Measurements from ENCODE around the gene HSD11B2. TPM values are rescaled to one million over a fixed set of nuclear protein-coding genes. Genes with fewer than 3 reads are reported as not detected.

The HSD11B2 gene
- total RNA-seq, 1 experiment from 2014 or later, result 9.7 TPM

DNA sequence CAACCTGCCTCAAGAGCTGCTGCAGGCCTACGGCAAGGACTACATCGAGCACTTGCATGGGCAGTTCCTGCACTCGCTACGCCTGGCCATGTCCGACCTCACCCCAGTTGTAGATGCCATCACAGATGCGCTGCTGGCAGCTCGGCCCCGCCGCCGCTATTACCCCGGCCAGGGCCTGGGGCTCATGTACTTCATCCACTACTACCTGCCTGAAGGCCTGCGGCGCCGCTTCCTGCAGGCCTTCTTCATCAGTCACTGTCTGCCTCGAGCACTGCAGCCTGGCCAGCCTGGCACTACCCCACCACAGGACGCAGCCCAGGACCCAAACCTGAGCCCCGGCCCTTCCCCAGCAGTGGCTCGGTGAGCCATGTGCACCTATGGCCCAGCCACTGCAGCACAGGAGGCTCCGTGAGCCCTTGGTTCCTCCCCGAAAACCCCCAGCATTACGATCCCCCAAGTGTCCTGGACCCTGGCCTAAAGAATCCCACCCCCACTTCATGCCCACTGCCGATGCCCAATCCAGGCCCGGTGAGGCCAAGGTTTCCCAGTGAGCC is 5.8 kb downstream of the HSD11B2 start:
- H3K36me3 ChIP-seq (ENCODE audit: control insufficient read depth in 1 of 2, insufficient read depth in 2 of 2, low read length in 2 of 2), result peaks cover 0 to 7% of the 10 kb centered on the region in 2 experiments; a peak in 1 of 4 replicates

More for the DNA sequence above, 5.8 kb downstream of the HSD11B2 start:
- H3K9me2 ChIP-seq (ENCODE audit: insufficient read depth), result no peaks in the 10 kb centered on the region
- no peak for DNase-seq (ENCODE audit: low read depth, low spot score)
- no peaks in the 10 kb centered on the region for H3K79me2 ChIP-seq (ENCODE audit: insufficient read depth, low read length)
- H3K27ac ChIP-seq (ENCODE audit: low read depth, low read length), result no peak overlapping the region
- intact Hi-C loops (cut with micrococcal nuclease), result no loop called here
- no TSS peak for BruUV-seq (replicated peaks)
- H3K4me1 ChIP-seq (ENCODE audit: control insufficient read depth in 1 of 2, insufficient read depth in 2 of 2, low read length in 2 of 2), result peaks cover 6 to 11% of the 10 kb centered on the region in 2 experiments; a peak in 3 of 4 replicates
- no peaks in the 10 kb centered on the region for H4K20me1 ChIP-seq (ENCODE audit: insufficient read depth)
- TF ChIP-seq EGR1 (IDR thresholded peaks at IDR 0.05; ENCODE audit: low read depth), result no peak
- no peak for TF ChIP-seq POLR2A (IDR thresholded peaks at IDR 0.05; ENCODE audit: borderline replicate concordance, extremely low read depth, insufficient read depth, insufficient read length)
- TF ChIP-seq ZNF274 (IDR thresholded peaks at IDR 0.05; ENCODE audit: low read depth, low read length), result no peak
- no peak for TF ChIP-seq POLR2AphosphoS5 (IDR thresholded peaks at IDR 0.05; ENCODE audit: low read depth, low read length)
- no peak for TF ChIP-seq FOSL1 (IDR thresholded peaks at IDR 0.05; ENCODE audit: low read depth)
- TF ChIP-seq MAX (IDR thresholded peaks at IDR 0.05), result no peak
- TF ChIP-seq, protein P1, sequence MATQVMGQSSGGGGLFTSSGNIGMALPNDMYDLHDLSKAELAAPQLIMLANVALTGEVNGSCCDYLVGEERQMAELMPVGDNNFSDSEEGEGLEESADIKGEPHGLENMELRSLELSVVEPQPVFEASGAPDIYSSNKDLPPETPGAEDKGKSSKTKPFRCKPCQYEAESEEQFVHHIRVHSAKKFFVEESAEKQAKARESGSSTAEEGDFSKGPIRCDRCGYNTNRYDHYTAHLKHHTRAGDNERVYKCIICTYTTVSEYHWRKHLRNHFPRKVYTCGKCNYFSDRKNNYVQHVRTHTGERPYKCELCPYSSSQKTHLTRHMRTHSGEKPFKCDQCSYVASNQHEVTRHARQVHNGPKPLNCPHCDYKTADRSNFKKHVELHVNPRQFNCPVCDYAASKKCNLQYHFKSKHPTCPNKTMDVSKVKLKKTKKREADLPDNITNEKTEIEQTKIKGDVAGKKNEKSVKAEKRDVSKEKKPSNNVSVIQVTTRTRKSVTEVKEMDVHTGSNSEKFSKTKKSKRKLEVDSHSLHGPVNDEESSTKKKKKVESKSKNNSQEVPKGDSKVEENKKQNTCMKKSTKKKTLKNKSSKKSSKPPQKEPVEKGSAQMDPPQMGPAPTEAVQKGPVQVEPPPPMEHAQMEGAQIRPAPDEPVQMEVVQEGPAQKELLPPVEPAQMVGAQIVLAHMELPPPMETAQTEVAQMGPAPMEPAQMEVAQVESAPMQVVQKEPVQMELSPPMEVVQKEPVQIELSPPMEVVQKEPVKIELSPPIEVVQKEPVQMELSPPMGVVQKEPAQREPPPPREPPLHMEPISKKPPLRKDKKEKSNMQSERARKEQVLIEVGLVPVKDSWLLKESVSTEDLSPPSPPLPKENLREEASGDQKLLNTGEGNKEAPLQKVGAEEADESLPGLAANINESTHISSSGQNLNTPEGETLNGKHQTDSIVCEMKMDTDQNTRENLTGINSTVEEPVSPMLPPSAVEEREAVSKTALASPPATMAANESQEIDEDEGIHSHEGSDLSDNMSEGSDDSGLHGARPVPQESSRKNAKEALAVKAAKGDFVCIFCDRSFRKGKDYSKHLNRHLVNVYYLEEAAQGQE (IDR thresholded peaks at IDR 0.05; ENCODE audit: low read depth), result no peak
- TF ChIP-seq, protein P2, sequence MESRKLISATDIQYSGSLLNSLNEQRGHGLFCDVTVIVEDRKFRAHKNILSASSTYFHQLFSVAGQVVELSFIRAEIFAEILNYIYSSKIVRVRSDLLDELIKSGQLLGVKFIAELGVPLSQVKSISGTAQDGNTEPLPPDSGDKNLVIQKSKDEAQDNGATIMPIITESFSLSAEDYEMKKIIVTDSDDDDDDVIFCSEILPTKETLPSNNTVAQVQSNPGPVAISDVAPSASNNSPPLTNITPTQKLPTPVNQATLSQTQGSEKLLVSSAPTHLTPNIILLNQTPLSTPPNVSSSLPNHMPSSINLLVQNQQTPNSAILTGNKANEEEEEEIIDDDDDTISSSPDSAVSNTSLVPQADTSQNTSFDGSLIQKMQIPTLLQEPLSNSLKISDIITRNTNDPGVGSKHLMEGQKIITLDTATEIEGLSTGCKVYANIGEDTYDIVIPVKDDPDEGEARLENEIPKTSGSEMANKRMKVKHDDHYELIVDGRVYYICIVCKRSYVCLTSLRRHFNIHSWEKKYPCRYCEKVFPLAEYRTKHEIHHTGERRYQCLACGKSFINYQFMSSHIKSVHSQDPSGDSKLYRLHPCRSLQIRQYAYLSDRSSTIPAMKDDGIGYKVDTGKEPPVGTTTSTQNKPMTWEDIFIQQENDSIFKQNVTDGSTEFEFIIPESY (IDR thresholded peaks at IDR 0.05; ENCODE audit: extremely low read depth, insufficient replicate concordance, low read length), result no peak
- no peak for TF ChIP-seq SP1 (IDR thresholded peaks at IDR 0.05; ENCODE audit: low read depth)
- no peak for TF ChIP-seq EZH2phosphoT487 (IDR thresholded peaks at IDR 0.05; ENCODE audit: borderline replicate concordance)
- no peak for TF ChIP-seq TCF7L2 (IDR thresholded peaks at IDR 0.05; ENCODE audit: borderline replicate concordance, extremely low read depth, insufficient read depth, insufficient read length)
- no peak for TF ChIP-seq YY1 (IDR thresholded peaks at IDR 0.05; ENCODE audit: extremely low read depth, insufficient replicate concordance, low read depth, low read length)
- no peak for ATAC-seq
- POLR2A ChIA-PET, result no interaction called here
- H2AFZ ChIP-seq (ENCODE audit: low read depth, low read length, poor library complexity, severe bottlenecking), result no peak overlapping the region
- RAD21 ChIA-PET (ENCODE audit: low non-redundant PET in 1 of 2, low total read pairs in 2 of 2, uncharacterized antibody in 2 of 2, unreplicated experiment in 2 of 2), result no interaction called here
- no peaks in the 10 kb centered on the region for H3K27me3 ChIP-seq (ENCODE audit: insufficient read depth, low read length)
- H3K9me3 ChIP-seq (ENCODE audit: control insufficient read depth in 1 of 2, insufficient read depth in 1 of 2, low read depth in 1 of 2, low read length in 2 of 2), result no peaks in the 10 kb centered on the region
- H3K4me3 ChIP-seq (replicated peaks in 1 of 2; ENCODE audit: low read depth in 1 of 2, low read length in 2 of 2), result no peak overlapping the region
- CTCF ChIA-PET, result no interaction called here
- H3K4me2 ChIP-seq (ENCODE audit: low read length), result no peak overlapping the region
- no peak overlapping the region for H3K9ac ChIP-seq (ENCODE audit: low read length)

All from HCT116 (cell line).